ENCODE data around the gene RAB44. TPM values are rescaled to one million over a fixed set of nuclear protein-coding genes. Genes with fewer than 3 reads are reported as not detected.

RAB44 gene
- total RNA-seq, 1 experiment from 2014 or later: not detected

DNA sequence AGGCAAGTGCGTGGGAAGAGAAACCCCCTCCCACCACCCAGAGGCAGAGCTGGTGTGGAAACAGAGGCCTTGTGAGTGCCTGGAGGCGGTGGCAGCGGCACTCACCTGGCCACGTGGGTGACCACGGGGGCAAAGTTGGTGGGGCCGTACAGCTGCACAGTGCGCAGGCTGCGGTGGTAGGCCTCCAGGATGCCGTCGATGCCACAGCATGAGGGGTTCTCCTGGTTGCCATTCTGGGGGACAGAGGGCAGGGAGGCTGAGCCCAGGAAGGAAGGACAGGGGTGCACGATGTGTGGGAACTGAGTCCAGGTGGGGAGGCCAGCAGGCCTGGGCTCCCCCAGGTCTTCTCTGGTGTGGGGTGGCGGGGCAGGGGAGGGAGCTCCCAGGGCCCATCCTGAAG, 47.7 kb downstream of the RAB44 start:
- DNase-seq: no peak
- Histone ChIP-seq H3K9me3 (no peaks in the 10 kb centered on the region), H3K4me3 (ENCODE audit: low read depth, low read length) (no peak overlapping the region), H3K4me1 (peaks cover 21% of the 10 kb centered on the region), H3K36me3 (ENCODE audit: control insufficient read depth, insufficient read depth, low read length) (no peaks in the 10 kb centered on the region), H3K27me3 (replicated peaks; ENCODE audit: control insufficient read depth, insufficient read depth, low read length) (no peaks in the 10 kb centered on the region)
- ChIA-PET POLR2A (no interaction called here), CTCF (no interaction called here)
- Mint-ChIP-seq H3K4me3 (ENCODE audit: unreplicated experiment) (no peak overlapping the region), H3K4me1 (ENCODE audit: low read depth, unreplicated experiment) (peaks cover 10% of the 10 kb centered on the region), H3K27ac (ENCODE audit: unreplicated experiment) (no peak overlapping the region), H3K27me3 (ENCODE audit: insufficient read depth, unreplicated experiment) (no peaks in the 10 kb centered on the region), H3K36me3 (ENCODE audit: insufficient read depth, unreplicated experiment) (no peaks in the 10 kb centered on the region), H3K9me3 (ENCODE audit: unreplicated experiment) (no peaks in the 10 kb centered on the region)
- TF ChIP-seq, protein P1, sequence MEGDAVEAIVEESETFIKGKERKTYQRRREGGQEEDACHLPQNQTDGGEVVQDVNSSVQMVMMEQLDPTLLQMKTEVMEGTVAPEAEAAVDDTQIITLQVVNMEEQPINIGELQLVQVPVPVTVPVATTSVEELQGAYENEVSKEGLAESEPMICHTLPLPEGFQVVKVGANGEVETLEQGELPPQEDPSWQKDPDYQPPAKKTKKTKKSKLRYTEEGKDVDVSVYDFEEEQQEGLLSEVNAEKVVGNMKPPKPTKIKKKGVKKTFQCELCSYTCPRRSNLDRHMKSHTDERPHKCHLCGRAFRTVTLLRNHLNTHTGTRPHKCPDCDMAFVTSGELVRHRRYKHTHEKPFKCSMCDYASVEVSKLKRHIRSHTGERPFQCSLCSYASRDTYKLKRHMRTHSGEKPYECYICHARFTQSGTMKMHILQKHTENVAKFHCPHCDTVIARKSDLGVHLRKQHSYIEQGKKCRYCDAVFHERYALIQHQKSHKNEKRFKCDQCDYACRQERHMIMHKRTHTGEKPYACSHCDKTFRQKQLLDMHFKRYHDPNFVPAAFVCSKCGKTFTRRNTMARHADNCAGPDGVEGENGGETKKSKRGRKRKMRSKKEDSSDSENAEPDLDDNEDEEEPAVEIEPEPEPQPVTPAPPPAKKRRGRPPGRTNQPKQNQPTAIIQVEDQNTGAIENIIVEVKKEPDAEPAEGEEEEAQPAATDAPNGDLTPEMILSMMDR (IDR thresholded peaks at IDR 0.05; ENCODE audit: insufficient read depth in 1 of 2, low read depth in 1 of 2, low read length in 1 of 2, severe bottlenecking in 1 of 2, unreplicated experiment in 1 of 2): no peak
- no TSS peak for BruUV-seq (replicated peaks)
- intact Hi-C loops (cut with micrococcal nuclease; ENCODE audit: unreplicated experiment): no loop called here

DNA sequence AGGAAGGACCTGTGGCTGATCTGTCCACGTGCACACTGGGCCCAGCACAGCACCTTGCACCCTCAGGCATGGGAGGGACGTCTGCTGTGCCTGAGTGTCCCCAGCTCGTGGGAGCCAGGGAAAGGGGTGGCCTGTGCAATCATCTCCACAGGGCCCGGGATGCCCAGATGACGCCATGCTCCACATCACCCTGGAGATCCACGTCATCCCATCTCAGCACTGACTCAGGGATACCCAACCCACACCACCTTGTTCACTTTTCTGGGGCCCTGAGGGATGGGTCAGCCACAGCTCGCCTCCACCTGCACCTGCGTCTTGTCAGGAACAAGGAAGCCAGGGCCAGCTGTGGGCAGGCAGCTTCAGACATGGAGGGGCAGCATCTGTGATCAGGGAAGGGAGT, 48.2 kb downstream of the RAB44 start:
- Histone ChIP-seq H3K9me3 (no peaks in the 10 kb centered on the region), H3K27me3 (replicated peaks; ENCODE audit: control insufficient read depth, insufficient read depth, low read length) (no peaks in the 10 kb centered on the region), H3K4me1 (peaks cover 21% of the 10 kb centered on the region), H3K4me3 (ENCODE audit: low read depth, low read length) (no peak overlapping the region), H3K36me3 (ENCODE audit: control insufficient read depth, insufficient read depth, low read length) (no peaks in the 10 kb centered on the region)
- no TSS peak for BruUV-seq (replicated peaks)
- no peak for DNase-seq
- ChIA-PET POLR2A (no interaction called here), CTCF (no interaction called here)
- H3K27me3 Mint-ChIP-seq (ENCODE audit: insufficient read depth, unreplicated experiment): no peaks in the 10 kb centered on the region
- H3K36me3 Mint-ChIP-seq (ENCODE audit: insufficient read depth, unreplicated experiment): no peaks in the 10 kb centered on the region
- TF ChIP-seq, protein P1 (IDR thresholded peaks at IDR 0.05; ENCODE audit: insufficient read depth in 1 of 2, low read depth in 1 of 2, low read length in 1 of 2, severe bottlenecking in 1 of 2, unreplicated experiment in 1 of 2): no peak
- no peak overlapping the region for H3K4me3 Mint-ChIP-seq (ENCODE audit: unreplicated experiment)
- H3K27ac Mint-ChIP-seq (ENCODE audit: unreplicated experiment): no peak overlapping the region
- H3K9me3 Mint-ChIP-seq (ENCODE audit: unreplicated experiment): no peaks in the 10 kb centered on the region
- intact Hi-C loops (cut with micrococcal nuclease; ENCODE audit: unreplicated experiment): no loop called here
- peaks cover 10% of the 10 kb centered on the region for H3K4me1 Mint-ChIP-seq (ENCODE audit: low read depth, unreplicated experiment)

DNA sequence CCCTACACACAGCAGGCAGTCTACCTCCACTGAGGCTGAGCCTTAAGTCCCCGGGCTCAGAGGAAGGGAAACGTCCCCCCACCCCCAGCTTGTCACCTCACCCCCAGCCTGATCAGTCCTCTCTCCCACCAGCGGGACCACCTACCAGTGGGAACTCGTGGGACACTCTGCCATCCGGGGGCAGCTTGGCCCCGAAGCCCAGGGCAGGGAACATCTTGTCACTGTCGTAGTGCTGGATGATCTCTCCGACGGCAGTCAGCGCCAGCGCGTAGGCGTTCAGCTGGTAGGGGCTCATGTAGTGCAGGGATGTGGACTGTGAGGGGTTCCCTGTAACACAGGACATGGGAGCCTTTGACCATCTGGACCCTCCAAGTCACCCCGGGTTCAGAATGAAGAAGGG, 48.6 kb downstream of the RAB44 start:
- Mint-ChIP-seq H3K36me3 (ENCODE audit: insufficient read depth, unreplicated experiment) (no peaks in the 10 kb centered on the region), H3K4me1 (ENCODE audit: low read depth, unreplicated experiment) (peaks cover 10% of the 10 kb centered on the region), H3K27ac (ENCODE audit: unreplicated experiment) (no peak overlapping the region), H3K4me3 (ENCODE audit: unreplicated experiment) (no peak overlapping the region), H3K27me3 (ENCODE audit: insufficient read depth, unreplicated experiment) (no peaks in the 10 kb centered on the region), H3K9me3 (ENCODE audit: unreplicated experiment) (no peaks in the 10 kb centered on the region)
- Histone ChIP-seq H3K9me3 (no peaks in the 10 kb centered on the region), H3K36me3 (ENCODE audit: control insufficient read depth, insufficient read depth, low read length) (no peaks in the 10 kb centered on the region), H3K27me3 (replicated peaks; ENCODE audit: control insufficient read depth, insufficient read depth, low read length) (no peaks in the 10 kb centered on the region), H3K4me1 (peaks cover 21% of the 10 kb centered on the region), H3K4me3 (ENCODE audit: low read depth, low read length) (no peak overlapping the region)
- no TSS peak for BruUV-seq (replicated peaks)
- DNase-seq: no peak
- CTCF ChIA-PET: no interaction called here
- TF ChIP-seq, protein P1 (IDR thresholded peaks at IDR 0.05; ENCODE audit: insufficient read depth in 1 of 2, low read depth in 1 of 2, low read length in 1 of 2, severe bottlenecking in 1 of 2, unreplicated experiment in 1 of 2): no peak
- intact Hi-C loops (cut with micrococcal nuclease; ENCODE audit: unreplicated experiment): no loop called here
- POLR2A ChIA-PET: no interaction called here
